HepG2 (cell line): ENCODE data around the gene CNKSR3. TPM values are rescaled to one million over a fixed set of nuclear protein-coding genes. Genes with fewer than 3 reads are reported as not detected.
A peak's percentile ranks its signal among the peaks of the same experiment; 100 is the strongest.

Experiments used
- DBP ChIP-seq: sonication (generic); formaldehyde crosslinking; IDR thresholded peaks from 2 replicates; pipeline ENCODE4 v1.4.0; 2020; ENCODE audit warnings: missing genetic modification reagents; ENCODE audit errors: not compliant biosample characterization
- ELF3 ChIP-seq: IDR thresholded peaks from 2 replicates; pipeline ENCODE4 v1.6.1; 2016; ENCODE audit warnings: missing genetic modification reagents, missing compliant biosample characterization
- FOXJ3 ChIP-seq: sonication (generic); formaldehyde crosslinking; IDR thresholded peaks from 2 replicates; pipeline ENCODE4 v1.4.0; 2020; ENCODE audit warnings: missing genetic modification reagents, mild to moderate bottlenecking, borderline replicate concordance
- FOXP1 ChIP-seq, 2 experiments: fragments of 450-650 bp in 1 of 2; IDR thresholded peaks; 2 replicates each; pipeline ENCODE4 v1.6.1; 2017 to 2018; ENCODE audit warnings: antibody characterized with exemption in 1 of 2
- GATAD2A ChIP-seq: IDR thresholded peaks from 2 replicates; pipeline ENCODE4 v1.6.1; 2016
- HDAC2 ChIP-seq: sonication (generic); formaldehyde crosslinking; IDR thresholded peaks from 2 replicates; pipeline ENCODE4 v1.4.0; 2020; ENCODE audit warnings: missing genetic modification reagents
- HIC2 ChIP-seq: sonication (generic); formaldehyde crosslinking; IDR thresholded peaks from 2 replicates; pipeline ENCODE4 v1.9.0; 2022; ENCODE audit warnings: low read depth, missing genetic modification reagents
- JUNB ChIP-seq: sonication (generic); formaldehyde crosslinking; IDR thresholded peaks from 2 replicates; pipeline ENCODE4 v1.8.0; 2022; ENCODE audit warnings: missing genetic modification reagents, mild to moderate bottlenecking, borderline replicate concordance
- MNT ChIP-seq: fragments of 450-650 bp; IDR thresholded peaks from 2 replicates; pipeline ENCODE4 v1.6.1; 2016
- NKX3-1 ChIP-seq: sonication (generic); formaldehyde crosslinking; IDR thresholded peaks from 2 replicates; pipeline ENCODE4 v1.5.0; 2020; ENCODE audit warnings: missing genetic modification reagents
- PHF20 ChIP-seq: sonication (generic); formaldehyde crosslinking; IDR thresholded peaks from 2 replicates; pipeline ENCODE4 v1.5.0; 2020; ENCODE audit warnings: mild to moderate bottlenecking, missing genetic modification reagents
- SMAD3 ChIP-seq: sonication (generic); formaldehyde crosslinking; IDR thresholded peaks from 2 replicates; pipeline ENCODE4 v1.4.0; 2020; ENCODE audit warnings: missing genetic modification reagents
- TOE1 ChIP-seq: sonication (generic); formaldehyde crosslinking; IDR thresholded peaks from 2 replicates; pipeline ENCODE4 v1.4.0; 2020; ENCODE audit warnings: mild to moderate bottlenecking, missing genetic modification reagents
- ZBTB26 ChIP-seq: IDR thresholded peaks from 2 replicates; pipeline ENCODE4 v1.6.1; 2016; ENCODE audit warnings: missing compliant biosample characterization, missing genetic modification reagents, borderline replicate concordance
- ZKSCAN8 ChIP-seq: IDR thresholded peaks from 2 replicates; pipeline ENCODE4 v1.6.1; 2016; ENCODE audit warnings: borderline replicate concordance, missing genetic modification reagents, missing compliant biosample characterization
- ZNF12 ChIP-seq: sonication (generic); formaldehyde crosslinking; IDR thresholded peaks from 2 replicates; pipeline ENCODE4 v1.5.0; 2020; ENCODE audit warnings: missing genetic modification reagents
- ZNF225 ChIP-seq: sonication (generic); formaldehyde crosslinking; IDR thresholded peaks from 2 replicates; pipeline ENCODE4 v1.4.0; 2020; ENCODE audit warnings: mild to moderate bottlenecking, missing genetic modification reagents
- polyA plus RNA-seq, 8 experiments: library from polyadenylated mRNA; depleted of rRNA in 3 of 8; stranded (reverse) in 7 of 8; unstranded in 1 of 8; fragments of >200 nt; fragmentation: Illumina TruSeq in 4 of 8; extraction: Trizol in 4 of 8; gene quantifications; 2 replicates each; pipeline versions ENCODE4 v1.2.1 to v1.2.3, GENCODE V29; 2011 to 2016; ENCODE audit warnings: low read depth in 4 of 8, missing spikeins in 1 of 8, mixed read lengths in 1 of 8; ENCODE audit not compliant: insufficient read depth in 1 of 8
- total RNA-seq, 5 experiments: library from RNA; depleted of rRNA; stranded (reverse); fragments of >200 nt; fragmentation: Illumina TruSeq; extraction: Trizol; gene quantifications; 2 replicates each; pipeline ENCODE4 v1.2.3, GENCODE V29; 2016; ENCODE audit warnings: low read depth in 1 of 5
- TF ChIP-seq, protein P1 (sequence below): IDR thresholded peaks from 2 replicates; pipeline ENCODE4 v1.6.1; 2016; ENCODE audit warnings: missing compliant biosample characterization, missing genetic modification reagents, borderline replicate concordance
- TF ChIP-seq, protein P2 (sequence below): sonication (generic); formaldehyde crosslinking; IDR thresholded peaks from 2 replicates; pipeline ENCODE4 v1.8.0; 2022; ENCODE audit warnings: mild to moderate bottlenecking, missing genetic modification reagents; ENCODE audit not compliant: insufficient replicate concordance
- TF ChIP-seq, protein P3 (sequence below): sonication (generic); formaldehyde crosslinking; IDR thresholded peaks from 2 replicates; pipeline ENCODE4 v1.5.0; 2020; ENCODE audit warnings: missing genetic modification reagents, mild to moderate bottlenecking, borderline replicate concordance

The CNKSR3 gene
- total and polyA plus RNA-seq, 2 of the 13 experiments (the other 11 are each of a cell fraction or from before 2014, with no cell fraction given): 9.2 to 38.6 TPM

- TF ChIP-seq ZNF225 (CRISPR knock-in tag) (0 out of 2 replicates have a peak, but pooled peaks have one; percentile 58), ELF3 (CRISPR knock-in tag) (peak; percentile 87), ZBTB26 (CRISPR knock-in tag) (0 out of 2 replicates have a peak, but pooled peaks have one; percentile 47), HDAC2 (CRISPR knock-in tag) (peak; percentile 76), GATAD2A (CRISPR knock-in tag) (peak; percentile 96), FOXJ3 (CRISPR knock-in tag) (peak; percentile 92; the same call in 1 of the 2 replicates), ZKSCAN8 (CRISPR knock-in tag) (peak; percentile 33; the same call in 1 of the 2 replicates), DBP (CRISPR knock-in tag) (peak; percentile 24), TOE1 (CRISPR knock-in tag) (no peak), HIC2 (CRISPR knock-in tag) (no peak), SMAD3 (CRISPR knock-in tag) (peak; percentile 78; the same call in 1 of the 2 replicates), JUNB (CRISPR knock-in tag) (peak; percentile 74; the same call in 1 of the 2 replicates), FOXP1 (IDR thresholded peaks at IDR 0.05) (peak; percentile 98), FOXP1 (CRISPR knock-in tag; IDR thresholded peaks at IDR 0.05) (peak; percentile 99), NKX3-1 (CRISPR knock-in tag) (no peak), ZNF12 (CRISPR knock-in tag) (no peak; the same call in 1 of the 2 replicates), PHF20 (CRISPR knock-in tag) (no peak), MNT (0 out of 2 replicates have a peak, but pooled peaks have one; percentile 5)
- TF ChIP-seq, protein P1, sequence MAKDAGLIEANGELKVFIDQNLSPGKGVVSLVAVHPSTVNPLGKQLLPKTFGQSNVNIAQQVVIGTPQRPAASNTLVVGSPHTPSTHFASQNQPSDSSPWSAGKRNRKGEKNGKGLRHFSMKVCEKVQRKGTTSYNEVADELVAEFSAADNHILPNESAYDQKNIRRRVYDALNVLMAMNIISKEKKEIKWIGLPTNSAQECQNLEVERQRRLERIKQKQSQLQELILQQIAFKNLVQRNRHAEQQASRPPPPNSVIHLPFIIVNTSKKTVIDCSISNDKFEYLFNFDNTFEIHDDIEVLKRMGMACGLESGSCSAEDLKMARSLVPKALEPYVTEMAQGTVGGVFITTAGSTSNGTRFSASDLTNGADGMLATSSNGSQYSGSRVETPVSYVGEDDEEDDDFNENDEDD (CRISPR knock-in tag): no peak
- TF ChIP-seq, protein P2, sequence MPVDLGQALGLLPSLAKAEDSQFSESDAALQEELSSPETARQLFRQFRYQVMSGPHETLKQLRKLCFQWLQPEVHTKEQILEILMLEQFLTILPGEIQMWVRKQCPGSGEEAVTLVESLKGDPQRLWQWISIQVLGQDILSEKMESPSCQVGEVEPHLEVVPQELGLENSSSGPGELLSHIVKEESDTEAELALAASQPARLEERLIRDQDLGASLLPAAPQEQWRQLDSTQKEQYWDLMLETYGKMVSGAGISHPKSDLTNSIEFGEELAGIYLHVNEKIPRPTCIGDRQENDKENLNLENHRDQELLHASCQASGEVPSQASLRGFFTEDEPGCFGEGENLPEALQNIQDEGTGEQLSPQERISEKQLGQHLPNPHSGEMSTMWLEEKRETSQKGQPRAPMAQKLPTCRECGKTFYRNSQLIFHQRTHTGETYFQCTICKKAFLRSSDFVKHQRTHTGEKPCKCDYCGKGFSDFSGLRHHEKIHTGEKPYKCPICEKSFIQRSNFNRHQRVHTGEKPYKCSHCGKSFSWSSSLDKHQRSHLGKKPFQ: no peak
- TF ChIP-seq, protein P3, sequence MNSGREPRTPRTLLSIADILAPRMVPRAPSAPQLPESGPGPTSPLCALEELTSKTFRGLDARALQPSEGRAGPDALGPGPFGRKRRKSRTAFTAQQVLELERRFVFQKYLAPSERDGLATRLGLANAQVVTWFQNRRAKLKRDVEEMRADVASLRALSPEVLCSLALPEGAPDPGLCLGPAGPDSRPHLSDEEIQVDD (CRISPR knock-in tag): no peak
Measured at GRCh38 chr6:154460306-154461071, 50.0 kb downstream of the CNKSR3 start (continued).
